Right lobe of liver (tissue), 4 donors: ENCODE measurements around the gene CYB5R2.

Source experiments
- POLR2A ChIP-seq: fragments of 450-650 bp; IDR thresholded peaks from one replicate; pipeline ENCODE4 v1.6.1; 2017; ENCODE audit warnings: antibody characterized with exemption, mild to moderate bottlenecking
- TF ChIP-seq, protein P1 (sequence below), 4 donors: fragments of 200-600 bp in 3 of 4; fragments of 450-650 bp in 1 of 4; IDR thresholded peaks; one replicate each; pipeline versions ENCODE4 v1.5.1 to v1.8.0; 2016 to 2022; ENCODE audit warnings: antibody characterized with exemption in 4 of 4, mild to moderate bottlenecking in 2 of 4
- donor health status: DM: no; HTN: no; CAD: no.
- donor health status: DM: no; HTN: no; CAD: no.
- donor health status: DM: no; HTN: yes; CAD: no.

DNA sequence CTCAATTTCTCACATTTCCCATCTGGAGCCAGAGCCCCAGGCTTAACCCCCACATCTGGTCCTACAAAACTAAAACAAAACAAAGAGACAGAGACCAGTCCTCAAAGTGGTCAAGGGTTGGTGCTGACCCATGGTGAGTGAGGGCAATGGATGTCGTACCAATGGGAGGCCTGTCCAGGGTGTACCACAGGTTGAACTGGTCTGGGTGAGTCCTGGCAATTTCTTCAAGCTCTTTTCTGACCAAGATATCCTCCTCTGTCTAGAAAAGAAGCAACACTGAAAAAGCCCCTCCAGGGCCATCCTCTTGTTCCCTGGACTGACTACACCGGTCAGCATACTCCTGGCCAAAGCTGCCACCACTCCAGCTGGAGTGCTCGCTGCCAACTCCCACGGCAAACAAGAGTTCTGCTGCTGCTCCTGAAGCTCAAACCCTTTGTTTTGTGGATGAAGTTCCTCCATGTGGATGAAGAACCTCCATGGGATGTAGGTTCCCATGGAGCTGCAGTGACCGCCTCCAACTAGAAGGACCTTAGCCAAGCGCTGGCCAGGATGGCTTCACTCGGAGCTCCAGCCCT, 6.9 kb downstream of the CYB5R2 start:
- TF ChIP-seq, protein P1, sequence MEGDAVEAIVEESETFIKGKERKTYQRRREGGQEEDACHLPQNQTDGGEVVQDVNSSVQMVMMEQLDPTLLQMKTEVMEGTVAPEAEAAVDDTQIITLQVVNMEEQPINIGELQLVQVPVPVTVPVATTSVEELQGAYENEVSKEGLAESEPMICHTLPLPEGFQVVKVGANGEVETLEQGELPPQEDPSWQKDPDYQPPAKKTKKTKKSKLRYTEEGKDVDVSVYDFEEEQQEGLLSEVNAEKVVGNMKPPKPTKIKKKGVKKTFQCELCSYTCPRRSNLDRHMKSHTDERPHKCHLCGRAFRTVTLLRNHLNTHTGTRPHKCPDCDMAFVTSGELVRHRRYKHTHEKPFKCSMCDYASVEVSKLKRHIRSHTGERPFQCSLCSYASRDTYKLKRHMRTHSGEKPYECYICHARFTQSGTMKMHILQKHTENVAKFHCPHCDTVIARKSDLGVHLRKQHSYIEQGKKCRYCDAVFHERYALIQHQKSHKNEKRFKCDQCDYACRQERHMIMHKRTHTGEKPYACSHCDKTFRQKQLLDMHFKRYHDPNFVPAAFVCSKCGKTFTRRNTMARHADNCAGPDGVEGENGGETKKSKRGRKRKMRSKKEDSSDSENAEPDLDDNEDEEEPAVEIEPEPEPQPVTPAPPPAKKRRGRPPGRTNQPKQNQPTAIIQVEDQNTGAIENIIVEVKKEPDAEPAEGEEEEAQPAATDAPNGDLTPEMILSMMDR (IDR thresholded peaks at IDR 0.05): no peak
- no peak for TF ChIP-seq POLR2A
